Naive thymus-derived CD4-positive, alpha-beta T cell (primary cell): ENCODE measurements around the gene KCTD20. TPM values are rescaled to one million over a fixed set of nuclear protein-coding genes. Genes with fewer than 3 reads are reported as not detected.
"Not testable (repeated sequence)": the region's sequence is repeated elsewhere in the genome, so short reads cannot be mapped to it uniquely, and the experiment has no call there.

ENCODE experiments used
- ATAC-seq: fragments of 150-1000 bp; cut with Tn5 transposase; 2 replicates; pipeline ENCODE4 v1.10.0; 2021; ENCODE audit warnings: mild to moderate bottlenecking, moderate library complexity
- CTCF ChIA-PET: fragments of 350-600 bp; sonication (Branson Sonifier 250); formaldehyde crosslinking; loops from one replicate; lab custom pipeline; 2021; ENCODE audit warnings: antibody characterized with exemption; lab: Charles Lee
- POLR2A ChIA-PET: fragments of 350-600 bp; sonication (Branson Sonifier 250); formaldehyde crosslinking; loops from one replicate; lab custom pipeline; 2021; ENCODE audit warnings: antibody characterized with exemption, inconsistent platforms; lab: Charles Lee
- DNase-seq, 9 donors: peaks; one replicate each; pipeline versions ENCODE4 v3.0.0 to v3.0.0-alpha.2; 2020 to 2022; ENCODE audit warnings: mixed read lengths in 1 of 9
- H3K27ac ChIP-seq: one replicate; pipeline ENCODE4 v1.7.0; 2013; ENCODE audit warnings: mild to moderate bottlenecking, low read depth, low read length, moderate library complexity
- H3K27me3 ChIP-seq, 2 donors: one replicate each; pipeline ENCODE4 v1.7.0; 2013; ENCODE audit warnings: low read length in 2 of 2, mild to moderate bottlenecking in 2 of 2, moderate library complexity in 2 of 2; ENCODE audit not compliant: control insufficient read depth in 2 of 2, insufficient read depth in 2 of 2
- H3K36me3 ChIP-seq, 3 experiments: 1 replicate in 2 of 3; 2 replicates in 1 of 3; pipeline ENCODE4 v1.7.0; 2013; ENCODE audit warnings: low read length in 3 of 3, mild to moderate bottlenecking in 3 of 3, moderate library complexity in 1 of 3; ENCODE audit not compliant: insufficient read depth in 3 of 3, control insufficient read depth in 2 of 3
- H3K4me1 ChIP-seq, 2 donors: one replicate each; pipeline ENCODE4 v1.7.0; 2013; ENCODE audit warnings: low read length in 2 of 2, mild to moderate bottlenecking in 2 of 2, moderate library complexity in 1 of 2; ENCODE audit not compliant: control insufficient read depth in 2 of 2, insufficient read depth in 2 of 2
- H3K4me3 ChIP-seq: 2 replicates; pipeline ENCODE4 v1.7.0; 2013; ENCODE audit warnings: mild to moderate bottlenecking, low read length
- H3K9me3 ChIP-seq, 3 experiments: 1 replicate in 2 of 3; 2 replicates in 1 of 3; pipeline ENCODE4 v1.7.0; 2013; ENCODE audit warnings: low read length in 3 of 3; ENCODE audit not compliant: control insufficient read depth in 2 of 3
- H3K27ac Mint-ChIP-seq, 9 donors: one replicate each; pipeline ENCODE4 v1.8.0; 2020 to 2022; ENCODE audit warnings: mixed read lengths in 9 of 9, mild to moderate bottlenecking in 8 of 9, moderate library complexity in 5 of 9, inconsistent platforms in 2 of 9
- H3K27me3 Mint-ChIP-seq, 5 donors: one replicate each; pipeline ENCODE4 v1.8.0; 2021 to 2022; ENCODE audit warnings: mixed read lengths in 5 of 5, mild to moderate bottlenecking in 1 of 5
- H3K36me3 Mint-ChIP-seq, 5 donors: one replicate each; pipeline ENCODE4 v1.8.0; 2020 to 2022; ENCODE audit warnings: mixed read lengths in 5 of 5, mild to moderate bottlenecking in 3 of 5, inconsistent platforms in 1 of 5
- H3K4me1 Mint-ChIP-seq, 7 donors: one replicate each; pipeline ENCODE4 v1.8.0; 2020 to 2022; ENCODE audit warnings: mixed read lengths in 7 of 7, mild to moderate bottlenecking in 3 of 7, inconsistent platforms in 1 of 7
- H3K4me3 Mint-ChIP-seq, 10 donors: one replicate each; pipeline ENCODE4 v1.8.0; 2020 to 2022; ENCODE audit warnings: mild to moderate bottlenecking in 10 of 10, mixed read lengths in 10 of 10, moderate library complexity in 6 of 10, inconsistent platforms in 2 of 10
- H3K9me3 Mint-ChIP-seq, 11 donors: one replicate each; pipeline ENCODE4 v1.8.0; 2020 to 2022; ENCODE audit warnings: mixed read lengths in 11 of 11, mild to moderate bottlenecking in 4 of 11, inconsistent platforms in 1 of 11, moderate library complexity in 1 of 11
- intact Hi-C, 2 donors: fragments of 100-400 bp; cut with micrococcal nuclease; formaldehyde crosslinking; loops; one replicate each; pipeline ENCODE4 v1.15.1; 2023
- polyA plus RNA-seq, 2 donors: library from polyadenylated mRNA; unstranded; fragments of 300-500 nt; fragmentation: Illumina TruSeq; gene quantifications; one replicate each; pipeline ENCODE4 v1.2.3, GENCODE V29; 2021
- total RNA-seq, 6 experiments: library from RNA in 5 of 6; stranded (reverse) in 5 of 6; gene quantifications; 1 replicate in 5 of 6; 2 replicates in 1 of 6; pipeline ENCODE4 v1.2.3 and lab custom pipeline; 2021 to 2026

The KCTD20 gene
- total and polyA plus RNA-seq, 7 experiments from 2014 or later = 27.7 to 55.8 (median 33.1) TPM

- intact Hi-C loops = loop anchor here in 1 of 2 donors (5.0 kb wide), 1 partner anchor 36 kb away; the partner anchor contains the start of genes KCTD20 and PXT1
- H3K27ac ChIP-seq = no peak overlapping the region
- ChIA-PET CTCF (interaction anchor here (1.1 kb wide), 1 partner anchor 55 kb away, joined by 3 read pairs; no protein-coding TSS in a partner anchor), POLR2A (interaction anchor here (1.0 to 2.3 kb wide), 2 partner anchors 10 to 67 kb away, joined by 3 to 10 read pairs; no protein-coding TSS in a partner anchor)
- H3K4me3 Mint-ChIP-seq = no peak overlapping the region
- peaks cover 10 to 33% (median 23%) of the 10 kb centered on the region in 7 donors for H3K4me1 Mint-ChIP-seq
- H3K27me3 Mint-ChIP-seq = no peaks in the 10 kb centered on the region
- H3K27ac Mint-ChIP-seq = peak overlapping the region in 8 of 9 donors; percentile 18 to 76 (median 44)
- no peaks in the 10 kb centered on the region for H3K9me3 Mint-ChIP-seq
- H3K4me1 ChIP-seq = no peaks in the 10 kb centered on the region
- no peak overlapping the region for H3K4me3 ChIP-seq
- peaks cover 11 to 48% (median 31%) of the 10 kb centered on the region in 5 donors for H3K36me3 Mint-ChIP-seq
- H3K9me3 ChIP-seq = no peaks in the 10 kb centered on the region
- no peak for ATAC-seq
- no peak for DNase-seq
- no peaks in the 10 kb centered on the region for H3K27me3 ChIP-seq
- peaks cover 5 to 43% (median 9%) of the 10 kb centered on the region in 3 experiments for H3K36me3 ChIP-seq
Measured at GRCh38 chr6:36478051-36478526, 35.3 kb downstream of the KCTD20 start.

- Histone ChIP-seq H3K27ac (no peak overlapping the region), H3K36me3 (peaks cover 5 to 41% (median 6%) of the 10 kb centered on the region in 3 experiments), H3K27me3 (no peaks in the 10 kb centered on the region), H3K9me3 (no peaks in the 10 kb centered on the region), H3K4me1 (no peaks in the 10 kb centered on the region), H3K4me3 (no peak overlapping the region)
- peaks cover 11 to 52% (median 33%) of the 10 kb centered on the region in 5 donors for H3K36me3 Mint-ChIP-seq
- no peaks in the 10 kb centered on the region for H3K9me3 Mint-ChIP-seq
- H3K4me1 Mint-ChIP-seq = peaks cover 10 to 33% (median 23%) of the 10 kb centered on the region in 7 donors
- H3K4me3 Mint-ChIP-seq = no peak overlapping the region
- intact Hi-C loops = loop anchor here in 1 of 2 donors (5.0 kb wide), 1 partner anchor 37 kb away; the partner anchor contains the start of genes KCTD20 and PXT1
- no peaks in the 10 kb centered on the region for H3K27me3 Mint-ChIP-seq
- DNase-seq = no peak
- ChIA-PET CTCF (no interaction called here), POLR2A (interaction anchor here (2.3 kb wide), 1 partner anchor 9 kb away, joined by 10 read pairs; no protein-coding TSS in a partner anchor)
- H3K27ac Mint-ChIP-seq = peak overlapping the region in 5 of 9 donors; percentile 9 to 67 (median 32)
- ATAC-seq = no peak
Measured at GRCh38 chr6:36479256-36479655, 36.5 kb downstream of the KCTD20 start.

- H3K36me3 Mint-ChIP-seq = peaks cover 21 to 67% (median 43%) of the 10 kb centered on the region in 5 donors
- POLR2A ChIA-PET = not testable (repeated sequence)
Measured at GRCh38 chr6:36483326-36483725, 40.5 kb downstream of the KCTD20 start.

GRCh38 chr6:36484736-36485135 is 41.9 kb downstream of the KCTD20 start:
- H3K27me3 ChIP-seq = no peaks in the 10 kb centered on the region
- H3K27ac Mint-ChIP-seq = peak overlapping the region in 5 of 9 donors; percentile 3 to 79 (median 40)
- H3K4me3 ChIP-seq = no peak overlapping the region
- peaks cover 21 to 67% (median 35%) of the 10 kb centered on the region in 5 donors for H3K36me3 Mint-ChIP-seq
- no peaks in the 10 kb centered on the region for H3K27me3 Mint-ChIP-seq
- H3K36me3 ChIP-seq = peaks cover 0 to 51% (median 3%) of the 10 kb centered on the region in 3 experiments
- intact Hi-C loops = loop anchor here in 1 of 2 donors (5.0 kb wide), 1 partner anchor 62 kb away; no protein-coding TSS in a partner anchor
- no peak overlapping the region for H3K27ac ChIP-seq
- peaks cover 0 to 11% (median 0%) of the 10 kb centered on the region in 7 donors for H3K4me1 Mint-ChIP-seq
- no peak for DNase-seq
- no peaks in the 10 kb centered on the region for H3K4me1 ChIP-seq
- no peak overlapping the region for H3K4me3 Mint-ChIP-seq
- ChIA-PET CTCF (interaction anchor here (0.7 kb wide), 1 partner anchor 476 kb away, joined by 5 read pairs; no protein-coding TSS in a partner anchor), POLR2A (interaction anchor here (0.8 kb wide), 1 partner anchor 20 kb away, joined by 3 read pairs; no protein-coding TSS in a partner anchor)
- H3K9me3 Mint-ChIP-seq = no peaks in the 10 kb centered on the region
- H3K9me3 ChIP-seq = no peaks in the 10 kb centered on the region
- ATAC-seq = no peak

More at GRCh38 chr6:36483326-36483725, 40.5 kb downstream of the KCTD20 start:
- H3K4me3 Mint-ChIP-seq, H3K4me1 ChIP-seq, H3K27me3 Mint-ChIP-seq, H3K27me3 ChIP-seq, ATAC-seq, DNase-seq, CTCF ChIA-PET, H3K9me3 Mint-ChIP-seq, intact Hi-C loops, H3K9me3 ChIP-seq, H3K4me3 ChIP-seq, H3K27ac ChIP-seq: not testable (repeated sequence)
- peaks cover 0 to 55% (median 0%) of the 10 kb centered on the region in 3 experiments for H3K36me3 ChIP-seq
- Mint-ChIP-seq H3K27ac (peak overlapping the region in 2 of 9 donors; percentile 40 to 70), H3K4me1 (peaks cover 2 to 20% (median 7%) of the 10 kb centered on the region in 7 donors)

- H3K9me3 ChIP-seq = no peaks in the 10 kb centered on the region
- H3K27ac ChIP-seq = no peak overlapping the region
- H3K4me3 ChIP-seq = no peak overlapping the region
- intact Hi-C loops = loop anchor here in 1 of 2 donors (5.0 kb wide), 1 partner anchor 65 kb away; no protein-coding TSS in a partner anchor
- Mint-ChIP-seq H3K4me3 (no peak overlapping the region), H3K27me3 (no peaks in the 10 kb centered on the region), H3K4me1 (peaks cover 0 to 21% (median 5%) of the 10 kb centered on the region in 7 donors), H3K9me3 (no peaks in the 10 kb centered on the region), H3K36me3 (peaks cover 17 to 69% (median 32%) of the 10 kb centered on the region in 5 donors), H3K27ac (peak overlapping the region in 6 of 9 donors; percentile 9 to 68 (median 28))
- ChIA-PET POLR2A (interaction anchor here (0.8 to 2.6 kb wide), 4 partner anchors 8 to 56 kb away, joined by 3 to 10 read pairs (median 5); no protein-coding TSS in a partner anchor), CTCF (no interaction called here)
- no peak for ATAC-seq
- H3K36me3 ChIP-seq = peaks cover 0 to 26% (median 3%) of the 10 kb centered on the region in 3 experiments
- H3K27me3 ChIP-seq = no peaks in the 10 kb centered on the region
- H3K4me1 ChIP-seq = no peaks in the 10 kb centered on the region
- DNase-seq = no peak
Measured at GRCh38 chr6:36487698-36488097, 44.9 kb downstream of the KCTD20 start.

- H3K9me3 Mint-ChIP-seq = no peaks in the 10 kb centered on the region
- intact Hi-C loops = loop anchor here in 1 of 2 donors (5.0 kb wide), 1 partner anchor 66 kb away; no protein-coding TSS in a partner anchor
- H3K4me3 Mint-ChIP-seq = no peak overlapping the region
- Histone ChIP-seq H3K4me1 (no peaks in the 10 kb centered on the region), H3K36me3 (peaks cover 0 to 27% (median 3%) of the 10 kb centered on the region in 3 experiments), H3K27ac (no peak overlapping the region), H3K4me3 (no peak overlapping the region), H3K9me3 (no peaks in the 10 kb centered on the region), H3K27me3 (no peaks in the 10 kb centered on the region)
- H3K4me1 Mint-ChIP-seq = peaks cover 2 to 22% (median 8%) of the 10 kb centered on the region in 7 donors
- H3K27ac Mint-ChIP-seq = peak overlapping the region in 6 of 9 donors; percentile 10 to 56 (median 43)
- DNase-seq (no peak), ATAC-seq (no peak)
- H3K27me3 Mint-ChIP-seq = no peaks in the 10 kb centered on the region
- peaks cover 17 to 71% (median 34%) of the 10 kb centered on the region in 5 donors for H3K36me3 Mint-ChIP-seq
- POLR2A ChIA-PET = interaction anchor here (0.6 to 2.6 kb wide), 6 partner anchors 9 to 55 kb away, joined by 3 to 10 read pairs (median 3); no protein-coding TSS in a partner anchor
- CTCF ChIA-PET = no interaction called here
Measured at GRCh38 chr6:36488221-36488620, 45.4 kb downstream of the KCTD20 start.
